K562 (cell line): Measurements from ENCODE around the gene SOCS2. TPM values are rescaled to one million over a fixed set of nuclear protein-coding genes. Genes with fewer than 3 reads are reported as not detected.
A peak's percentile ranks its signal among the peaks of the same experiment; 100 is the strongest.

ENCODE experiments used
- ATAC-seq: fragments of 200-7000 bp; cut with Tn5 transposase; 3 replicates; pipeline ENCODE4 v1.9.1; 2020; ENCODE audit warnings: moderate library complexity
- BruUV-seq: library from RNA; stranded (reverse); fragments of 400-500 nt; replicated peaks from 2 replicates; lab custom pipeline; 2021; lab: Mats Ljungman, UMichigan
- CTCF ChIA-PET: fragments of 300-600 bp; formaldehyde crosslinking; extraction: SDS; loops from one replicate; lab custom pipeline; 2021; ENCODE audit warnings: low intra/inter-chr PET ratio; lab: Yijun Ruan, JAX
- POLR2A ChIA-PET: fragments of 300-600, 350-650 bp; sonication (Branson Sonifier 250); formaldehyde crosslinking; extraction: SDS; loops from one replicate; lab custom pipeline; 2021; ENCODE audit warnings: antibody characterized with exemption, inconsistent platforms; lab: Yijun Ruan, JAX
- DNase-seq, 4 experiments: peaks; one replicate each; pipeline versions ENCODE4 v3.0.0 to v3.0.0-alpha.2; 2011 to 2018; ENCODE audit warnings: low spot score in 3 of 4, mixed read lengths in 3 of 4; ENCODE audit errors: extremely low read depth in 1 of 4
- FAIRE-seq: peaks from 2 replicates; lab custom pipeline; 2011; peaks lifted over from hg19 to GRCh38; lab: Jason Lieb, UNC
- H2AFZ ChIP-seq: 2 replicates; pipeline ENCODE4 v1.6.0; 2011; ENCODE audit warnings: low read depth, low read length, control low read depth, inconsistent platforms
- H3K27ac ChIP-seq: fragments of 200-600 bp; 3 replicates; pipeline ENCODE4 v1.8.0; 2011; ENCODE audit warnings: low read depth, mild to moderate bottlenecking, control low read depth, inconsistent platforms, low read length, moderate library complexity, mixed read lengths; ENCODE audit errors: extremely low read depth
- H3K27me3 ChIP-seq, 2 experiments: fragments of 300-600 bp in 1 of 2; 2 replicates in 1 of 2; 3 replicates in 1 of 2; pipeline versions ENCODE4 v1.6.0 to v1.8.0; 2011; ENCODE audit warnings: inconsistent platforms in 2 of 2, low read length in 2 of 2, mild to moderate bottlenecking in 1 of 2, mixed read lengths in 1 of 2, moderate library complexity in 1 of 2; ENCODE audit not compliant: control insufficient read depth in 2 of 2, insufficient read depth in 2 of 2
- H3K36me3 ChIP-seq: fragments of 300-600 bp; 3 replicates; pipeline ENCODE4 v1.8.0; 2011; ENCODE audit warnings: mild to moderate bottlenecking, low read length, inconsistent platforms; ENCODE audit not compliant: control insufficient read depth, insufficient read depth
- H3K4me1 ChIP-seq, 2 experiments: fragments of 200-600 bp in 1 of 2; replicated peaks in 1 of 2; 2 replicates in 1 of 2; 3 replicates in 1 of 2; pipeline versions ENCODE4 v1.5.1 to v1.8.0; 2011; ENCODE audit warnings: inconsistent platforms in 2 of 2, low read length in 2 of 2, mild to moderate bottlenecking in 1 of 2, mixed read lengths in 1 of 2, moderate library complexity in 1 of 2; ENCODE audit not compliant: control insufficient read depth in 2 of 2, insufficient read depth in 2 of 2
- H3K4me2 ChIP-seq: 2 replicates; pipeline ENCODE4 v1.6.1; 2011; ENCODE audit warnings: low read length, control low read depth, inconsistent platforms, mixed read lengths; ENCODE audit not compliant: insufficient read depth
- H3K4me3 ChIP-seq: fragments of 200-600 bp; sonication (generic), shearing (Covaris generic); 2 replicates; pipeline ENCODE4 v1.5.1; 2016; ENCODE audit warnings: control low read depth, inconsistent platforms
- H3K79me2 ChIP-seq: fragments of 200-600 bp; 3 replicates; pipeline ENCODE4 v1.8.0; 2011; ENCODE audit warnings: low read length, inconsistent platforms; ENCODE audit not compliant: control insufficient read depth, insufficient read depth
- H3K9ac ChIP-seq, 2 experiments: 2 replicates each; pipeline versions ENCODE4 v1.6.0 to v1.6.1; 2011; ENCODE audit warnings: low read depth in 2 of 2, low read length in 2 of 2, control low read depth in 1 of 2, inconsistent platforms in 1 of 2, mild to moderate bottlenecking in 1 of 2, mixed read lengths in 1 of 2; ENCODE audit not compliant: insufficient read depth in 1 of 2
- H3K9me1 ChIP-seq: one replicate; pipeline ENCODE4 v1.6.0; 2011; ENCODE audit warnings: inconsistent platforms, mild to moderate bottlenecking, low read length, moderate library complexity; ENCODE audit not compliant: control insufficient read depth, insufficient read depth
- H3K9me3 ChIP-seq: replicated peaks from 2 replicates; pipeline ENCODE4 v1.5.1; 2011; ENCODE audit warnings: low read depth, low read length, inconsistent platforms; ENCODE audit not compliant: control insufficient read depth, insufficient read depth
- H4K20me1 ChIP-seq: replicated peaks from 2 replicates; pipeline ENCODE4 v1.6.1; 2011; ENCODE audit warnings: low read length, inconsistent platforms, mixed read lengths; ENCODE audit not compliant: control insufficient read depth, insufficient read depth
- CBX3 ChIP-seq, 2 experiments: IDR thresholded peaks; 1 replicate in 1 of 2; 2 replicates in 1 of 2; pipeline ENCODE4 v1.6.1; 2012; ENCODE audit warnings: inconsistent platforms in 2 of 2, low read length in 2 of 2, borderline replicate concordance in 1 of 2, control low read depth in 1 of 2
- FOXO4 ChIP-seq: fragments of 450-650 bp; formaldehyde crosslinking; IDR thresholded peaks from 2 replicates; pipeline ENCODE4 v1.4.0; 2020; ENCODE audit warnings: mild to moderate bottlenecking, moderate library complexity
- HNRNPLL ChIP-seq: fragments of 200-400 bp; formaldehyde crosslinking; IDR thresholded peaks from 2 replicates; pipeline ENCODE4 v1.6.1; 2017; ENCODE audit warnings: low read length, low read depth, mild to moderate bottlenecking; ENCODE audit not compliant: poor library complexity, severe bottlenecking
- IRF2 ChIP-seq: sonication (generic); formaldehyde crosslinking; IDR thresholded peaks from 2 replicates; pipeline ENCODE4 v1.8.1; 2022; ENCODE audit warnings: mild to moderate bottlenecking, missing genetic modification reagents
- POLR2B ChIP-seq: fragments of 450-650 bp; IDR thresholded peaks from 2 replicates; pipeline ENCODE4 v1.6.1; 2018; ENCODE audit warnings: low read depth; ENCODE audit not compliant: partially characterized antibody
- YBX1 ChIP-seq: fragments of 450-650 bp; IDR thresholded peaks from 2 replicates; pipeline ENCODE4 v1.7.1; 2016; ENCODE audit warnings: mild to moderate bottlenecking
- ZBTB33 ChIP-seq: sonication (generic); formaldehyde crosslinking; IDR thresholded peaks from 2 replicates; pipeline ENCODE4 v1.8.1; 2023; ENCODE audit warnings: mild to moderate bottlenecking, missing genetic modification reagents
- ZNF274 ChIP-seq: IDR thresholded peaks from 2 replicates; pipeline ENCODE4 v1.6.1; 2011; ENCODE audit warnings: low read depth, mild to moderate bottlenecking, low read length, moderate library complexity, borderline replicate concordance
- ZNF444 ChIP-seq: fragments of 250-450 bp; sonication (Bioruptor Pico); IDR thresholded peaks from 2 replicates; pipeline ENCODE4 v1.4.0; 2020; ENCODE audit warnings: mild to moderate bottlenecking, moderate library complexity
- ZNF445 ChIP-seq: fragments of 250-450 bp; sonication (Bioruptor Pico); IDR thresholded peaks from 2 replicates; pipeline ENCODE4 v1.4.0; 2020; ENCODE audit warnings: low read depth, mild to moderate bottlenecking, moderate library complexity
- ZNF512 ChIP-seq: IDR thresholded peaks from 2 replicates; pipeline ENCODE4 v1.6.1; 2016; ENCODE audit warnings: missing genetic modification characterization, missing compliant biosample characterization
- WGBS: fragments of 100-300 bp; shearing (Covaris generic); methylation state at CpG from one replicate; pipeline ENCODE4 v1.1.6; 2016; ENCODE audit warnings: low coverage, mixed read lengths; ENCODE audit not compliant: insufficient coverage; ENCODE audit errors: missing lambda C conversion rate; 5-methylcytosine and 5-hydroxymethylcytosine counted together
- in situ Hi-C: fragments of 300-500 bp; cut with MboI; formaldehyde crosslinking; loops from 4 replicates; pipeline ENCODE4 v1.15.0; 2018; ENCODE audit warnings: inconsistent platforms, mixed read lengths
- intact Hi-C: fragments of 100-400 bp; cut with micrococcal nuclease; formaldehyde crosslinking; loops from 2 replicates; pipeline ENCODE4 v1.14.2; 2022
- polyA plus RNA-seq, 8 experiments: library from polyadenylated mRNA; depleted of rRNA in 4 of 8; stranded (reverse) in 5 of 8; unstranded in 3 of 8; fragments of >200 nt; fragmentation: Nextera tagmentation in 2 of 8; fragmentation: Illumina TruSeq in 1 of 8; extraction: Ambion mirVana in 2 of 8; extraction: Trizol in 1 of 8; gene quantifications; 2 replicates each; pipeline versions ENCODE4 v1.2.1 to v1.2.3, GENCODE V29; 2011 to 2014; ENCODE audit warnings: inconsistent platforms in 1 of 8, missing spikeins in 1 of 8
- total RNA-seq, 7 experiments: library from RNA; depleted of rRNA in 6 of 7; stranded (reverse); fragments of >200 nt in 6 of 7; fragmentation: Illumina TruSeq in 2 of 7; extraction: Trizol in 2 of 7; gene quantifications; 2 replicates each; pipeline versions ENCODE4 v1.2.1 to v1.2.3, GENCODE V29; 2011 to 2021; ENCODE audit warnings: low replicate concordance in 1 of 7

Gene SOCS2
- total and polyA plus RNA-seq, 9 of the 15 experiments (the other 6 are each of a cell fraction or from before 2014, with no cell fraction given) = 37.0 to 162 (median 98.7) TPM

- H3K9me1 ChIP-seq = no peaks in the 10 kb centered on the region
- TF ChIP-seq POLR2B (peak; percentile 13), ZNF444 (CRISPR knock-in tag) (no peak)
- no peak overlapping the region for H2AFZ ChIP-seq
- ATAC-seq = no peak
- peaks cover 11 to 14% of the 10 kb centered on the region in 2 experiments; a peak in 4 of 5 replicates for H3K4me1 ChIP-seq
- H3K9ac ChIP-seq = no peak overlapping the region
- no peaks in the 10 kb centered on the region for H3K27me3 ChIP-seq
- H3K79me2 ChIP-seq = peaks cover 69% of the 10 kb centered on the region
- no peak for FAIRE-seq
- BruUV-seq = no TSS peak
- H3K36me3 ChIP-seq = peaks cover 87% of the 10 kb centered on the region
- H4K20me1 ChIP-seq = peaks cover 7% of the 10 kb centered on the region; the same call in 1 of the 2 replicates
- DNase-seq = no peak
- ChIA-PET POLR2A (no interaction called here), CTCF (no interaction called here)
- in situ Hi-C loops = no loop called here
- intact Hi-C loops = no loop called here
- no peak overlapping the region for H3K4me2 ChIP-seq
- H3K4me3 ChIP-seq = no peak overlapping the region
- no peaks in the 10 kb centered on the region for H3K9me3 ChIP-seq
- H3K27ac ChIP-seq = no peak overlapping the region
- 43% methylated on average over 3 of the region's 3 CpGs for WGBS
Observed at GRCh38 chr12:93577222-93577621, 4.7 kb downstream of the SOCS2 start.

- Histone ChIP-seq H3K4me1 (peaks cover 6 to 11% of the 10 kb centered on the region in 2 experiments; a peak in 4 of 5 replicates), H3K9me1 (no peaks in the 10 kb centered on the region), H3K36me3 (peaks cover 80% of the 10 kb centered on the region), H3K4me2 (no peak overlapping the region), H4K20me1 (peaks cover 7% of the 10 kb centered on the region; the same call in 1 of the 2 replicates), H3K27ac (no peak overlapping the region), H3K4me3 (no peak overlapping the region), H3K79me2 (peaks cover 59% of the 10 kb centered on the region), H3K9me3 (no peaks in the 10 kb centered on the region), H3K9ac (no peak overlapping the region), H2AFZ (no peak overlapping the region), H3K27me3 (no peaks in the 10 kb centered on the region)
- intact Hi-C loops (no loop called here), in situ Hi-C loops (no loop called here)
- CTCF ChIA-PET = no interaction called here
- TF ChIP-seq HNRNPLL (no peak), ZBTB33 (no peak), ZNF274 (no peak), ZNF512 (tag) (no peak), IRF2 (CRISPR knock-in tag) (no peak), FOXO4 (CRISPR knock-in tag) (no peak), YBX1 (no peak), CBX3 (IDR thresholded peaks at IDR 0.05; ENCODE audit: borderline replicate concordance in 1 of 2, low read length in 2 of 2) (no peak), ZNF445 (CRISPR knock-in tag) (no peak)
- no TSS peak for BruUV-seq
- 79% methylated on average over 5 of the region's 5 CpGs for WGBS
- DNase-seq (no peak), FAIRE-seq (no peak), ATAC-seq (no peak)
- POLR2A ChIA-PET = interaction anchor here (0.6 kb wide), 1 partner anchor 70 kb away, joined by 3 read pairs; no protein-coding TSS in a partner anchor
Observed at GRCh38 chr12:93578221-93578620, 5.7 kb downstream of the SOCS2 start.
